ENCODE measurements around the gene MTCH2. TPM values are rescaled to one million over a fixed set of nuclear protein-coding genes. Genes with fewer than 3 reads are reported as not detected.

The MTCH2 gene
- total and polyA plus RNA-seq, 7 experiments from 2014 or later, result 19.8 to 88.6 (median 28.1) TPM

GRCh38 chr11:47595029-47595428 is 47.3 kb downstream of the MTCH2 start:
- ChIA-PET CTCF (no interaction called here), POLR2A (interaction anchor here (0.5 to 0.9 kb wide), 3 partner anchors 13 to 43 kb away, joined by 3 to 4 read pairs (median 3); no protein-coding TSS in a partner anchor)
- H3K4me3 Mint-ChIP-seq, result peak overlapping the region in 1 of 10 donors; percentile 3
- no peak for ATAC-seq
- intact Hi-C loops (cut with micrococcal nuclease), result loop anchor here in 1 of 2 donors (10.0 kb wide), 1 partner anchor 60 kb away; no protein-coding TSS in a partner anchor
- peaks cover 0 to 14% (median 9%) of the 10 kb centered on the region in 7 donors for H3K4me1 Mint-ChIP-seq
- H3K27ac Mint-ChIP-seq, result no peak overlapping the region
- peaks cover 36 to 39% (median 37%) of the 10 kb centered on the region in 5 donors for H3K27me3 Mint-ChIP-seq
- Histone ChIP-seq H3K9me3 (ENCODE audit: control insufficient read depth in 2 of 3, low read length in 3 of 3) (no peaks in the 10 kb centered on the region), H3K4me1 (ENCODE audit: control insufficient read depth in 2 of 2, insufficient read depth in 2 of 2, low read length in 2 of 2) (peaks cover 0 to 6% of the 10 kb centered on the region in 2 donors), H3K36me3 (ENCODE audit: control insufficient read depth in 2 of 3, insufficient read depth in 3 of 3, low read length in 3 of 3) (no peaks in the 10 kb centered on the region), H3K4me3 (ENCODE audit: low read length) (no peak overlapping the region), H3K27me3 (ENCODE audit: control insufficient read depth in 2 of 2, insufficient read depth in 2 of 2, low read length in 2 of 2) (peaks cover 6 to 25% of the 10 kb centered on the region in 2 donors), H3K27ac (ENCODE audit: low read depth, low read length) (no peak overlapping the region)
- H3K36me3 Mint-ChIP-seq, result peaks cover 0 to 5% (median 0%) of the 10 kb centered on the region in 5 donors
- DNase-seq, result no peak
- H3K9me3 Mint-ChIP-seq, result no peaks in the 10 kb centered on the region

GRCh38 chr11:47593934-47594855 is 48.2 kb downstream of the MTCH2 start, which contains the start of gene C1QTNF4:
Gene C1QTNF4 (minus strand): TSS chr11:47594411. CDS start chr11:47590810, 3,601 bp downstream.
- H3K4me3 Mint-ChIP-seq, result peak within 1 kb of the TSS in 6 of 10 donors; percentile 5 to 67 (median 37)
- H3K36me3 Mint-ChIP-seq, result peaks cover 0 to 2% (median 0%) of the 10 kb centered on the region in 5 donors
- H3K4me1 Mint-ChIP-seq, result peaks cover 0 to 14% (median 9%) of the 10 kb centered on the region in 7 donors
- peaks cover 36 to 38% (median 36%) of the 10 kb centered on the region in 5 donors for H3K27me3 Mint-ChIP-seq
- Histone ChIP-seq H3K4me3 (ENCODE audit: low read length) (no peak within 1 kb of the TSS), H3K27me3 (ENCODE audit: control insufficient read depth in 2 of 2, insufficient read depth in 2 of 2, low read length in 2 of 2) (peaks cover 6 to 25% of the 10 kb centered on the region in 2 donors), H3K27ac (ENCODE audit: low read depth, low read length) (no peak within 1 kb of the TSS), H3K4me1 (ENCODE audit: control insufficient read depth in 2 of 2, insufficient read depth in 2 of 2, low read length in 2 of 2) (peaks cover 0 to 6% of the 10 kb centered on the region in 2 donors), H3K9me3 (ENCODE audit: control insufficient read depth in 2 of 3, low read length in 3 of 3) (no peaks in the 10 kb centered on the region), H3K36me3 (ENCODE audit: control insufficient read depth in 2 of 3, insufficient read depth in 3 of 3, low read length in 3 of 3) (no peaks in the 10 kb centered on the region)
- DNase-seq (no peak), ATAC-seq (no peak)
- POLR2A ChIA-PET, result interaction anchor here (0.9 kb wide), 1 partner anchor 15 kb away, joined by 3 read pairs; the partner anchor contains the start of gene NDUFS3
- CTCF ChIA-PET, result no interaction called here
- no peak within 1 kb of the TSS for H3K27ac Mint-ChIP-seq
- intact Hi-C loops (cut with micrococcal nuclease), result loop anchor here in 1 of 2 donors (10.0 kb wide), 1 partner anchor 59 kb away; no protein-coding TSS in a partner anchor
- no peaks in the 10 kb centered on the region for H3K9me3 Mint-ChIP-seq

GRCh38 chr11:47593492-47593933 is 48.8 kb downstream of the MTCH2 start:
- H3K4me1 Mint-ChIP-seq, result peaks cover 0 to 14% (median 9%) of the 10 kb centered on the region in 7 donors

GRCh38 chr11:47592970-47593369 is 49.4 kb downstream of the MTCH2 start:
- Histone ChIP-seq H3K4me3 (ENCODE audit: low read length) (no peak overlapping the region), H3K36me3 (ENCODE audit: control insufficient read depth in 2 of 3, insufficient read depth in 3 of 3, low read length in 3 of 3) (no peaks in the 10 kb centered on the region), H3K27ac (ENCODE audit: low read depth, low read length) (no peak overlapping the region), H3K27me3 (ENCODE audit: control insufficient read depth in 2 of 2, insufficient read depth in 2 of 2, low read length in 2 of 2) (peaks cover 6 to 25% of the 10 kb centered on the region in 2 donors), H3K9me3 (ENCODE audit: control insufficient read depth in 2 of 3, low read length in 3 of 3) (no peaks in the 10 kb centered on the region), H3K4me1 (ENCODE audit: control insufficient read depth in 2 of 2, insufficient read depth in 2 of 2, low read length in 2 of 2) (peaks cover 0 to 6% of the 10 kb centered on the region in 2 donors)
- Mint-ChIP-seq H3K4me3 (peak overlapping the region in 2 of 10 donors; percentile 35 to 67), H3K27me3 (peaks cover 33 to 38% (median 36%) of the 10 kb centered on the region in 5 donors), H3K36me3 (no peaks in the 10 kb centered on the region), H3K27ac (no peak overlapping the region), H3K9me3 (no peaks in the 10 kb centered on the region), H3K4me1 (peaks cover 0 to 14% (median 9%) of the 10 kb centered on the region in 7 donors)
- DNase-seq, result no peak
- ChIA-PET CTCF (no interaction called here), POLR2A (interaction anchor here (0.9 kb wide), 1 partner anchor 14 kb away, joined by 3 read pairs; the partner anchor contains the start of gene NDUFS3)
- intact Hi-C loops (cut with micrococcal nuclease), result loop anchor here in 1 of 2 donors (10.0 kb wide), 1 partner anchor 58 kb away; no protein-coding TSS in a partner anchor
- ATAC-seq, result no peak

More at GRCh38 chr11:47593492-47593933, 48.8 kb downstream of the MTCH2 start:
- Mint-ChIP-seq H3K9me3 (no peaks in the 10 kb centered on the region), H3K27me3 (peaks cover 33 to 38% (median 36%) of the 10 kb centered on the region in 5 donors), H3K27ac (no peak overlapping the region), H3K36me3 (no peaks in the 10 kb centered on the region), H3K4me3 (peak overlapping the region in 5 of 10 donors; percentile 31 to 67 (median 39))
- POLR2A ChIA-PET, result interaction anchor here (0.9 kb wide), 1 partner anchor 14 kb away, joined by 3 read pairs; the partner anchor contains the start of gene NDUFS3
- CTCF ChIA-PET, result no interaction called here
- peaks cover 6 to 25% of the 10 kb centered on the region in 2 donors for H3K27me3 ChIP-seq (ENCODE audit: control insufficient read depth in 2 of 2, insufficient read depth in 2 of 2, low read length in 2 of 2)
- no peak overlapping the region for H3K27ac ChIP-seq (ENCODE audit: low read depth, low read length)
- no peak for ATAC-seq
- H3K36me3 ChIP-seq (ENCODE audit: control insufficient read depth in 2 of 3, insufficient read depth in 3 of 3, low read length in 3 of 3), result no peaks in the 10 kb centered on the region
- no peaks in the 10 kb centered on the region for H3K9me3 ChIP-seq (ENCODE audit: control insufficient read depth in 2 of 3, low read length in 3 of 3)
- no peak for DNase-seq
- no peak overlapping the region for H3K4me3 ChIP-seq (ENCODE audit: low read length)
- intact Hi-C loops (cut with micrococcal nuclease), result loop anchor here in 1 of 2 donors (10.0 kb wide), 1 partner anchor 59 kb away; no protein-coding TSS in a partner anchor
- H3K4me1 ChIP-seq (ENCODE audit: control insufficient read depth in 2 of 2, insufficient read depth in 2 of 2, low read length in 2 of 2), result peaks cover 0 to 6% of the 10 kb centered on the region in 2 donors

GRCh38 chr11:47592251-47592650 is 50.1 kb downstream of the MTCH2 start:
- no peak overlapping the region for H3K4me3 ChIP-seq (ENCODE audit: low read length)
- no peak overlapping the region for H3K4me3 Mint-ChIP-seq
- peak overlapping the region in 1 of 9 donors; percentile 25 for H3K27ac Mint-ChIP-seq
- CTCF ChIA-PET, result no interaction called here
- ATAC-seq (peak; percentile 19), DNase-seq (no peak)
- H3K27ac ChIP-seq (ENCODE audit: low read depth, low read length), result no peak overlapping the region
- peaks cover 33 to 38% (median 36%) of the 10 kb centered on the region in 5 donors for H3K27me3 Mint-ChIP-seq
- H3K9me3 Mint-ChIP-seq, result no peaks in the 10 kb centered on the region
- no peaks in the 10 kb centered on the region for H3K9me3 ChIP-seq (ENCODE audit: control insufficient read depth in 2 of 3, low read length in 3 of 3)
- POLR2A ChIA-PET, result no interaction called here
- H3K4me1 Mint-ChIP-seq, result peaks cover 0 to 14% (median 9%) of the 10 kb centered on the region in 7 donors
- H3K4me1 ChIP-seq (ENCODE audit: control insufficient read depth in 2 of 2, insufficient read depth in 2 of 2, low read length in 2 of 2), result peaks cover 0 to 6% of the 10 kb centered on the region in 2 donors
- intact Hi-C loops (cut with micrococcal nuclease), result loop anchor here in 1 of 2 donors (10.0 kb wide), 1 partner anchor 57 kb away; no protein-coding TSS in a partner anchor
- no peaks in the 10 kb centered on the region for H3K36me3 Mint-ChIP-seq
- H3K27me3 ChIP-seq (ENCODE audit: control insufficient read depth in 2 of 2, insufficient read depth in 2 of 2, low read length in 2 of 2), result peaks cover 6 to 25% of the 10 kb centered on the region in 2 donors
- H3K36me3 ChIP-seq (ENCODE audit: control insufficient read depth in 2 of 3, insufficient read depth in 3 of 3, low read length in 3 of 3), result no peaks in the 10 kb centered on the region

GRCh38 chr11:47591764-47592163 is 50.6 kb downstream of the MTCH2 start:
- Mint-ChIP-seq H3K27ac (peak overlapping the region in 1 of 9 donors; percentile 25), H3K4me3 (peak overlapping the region in 1 of 10 donors; percentile 5), H3K9me3 (no peaks in the 10 kb centered on the region), H3K36me3 (no peaks in the 10 kb centered on the region), H3K27me3 (peaks cover 33 to 38% (median 36%) of the 10 kb centered on the region in 5 donors), H3K4me1 (peaks cover 0 to 14% (median 9%) of the 10 kb centered on the region in 7 donors)
- no peak for DNase-seq
- POLR2A ChIA-PET, result interaction anchor here (1.0 kb wide), 1 partner anchor 14 kb away, joined by 4 read pairs; no protein-coding TSS in a partner anchor
- Histone ChIP-seq H3K27me3 (ENCODE audit: control insufficient read depth in 2 of 2, insufficient read depth in 2 of 2, low read length in 2 of 2) (peaks cover 6 to 25% of the 10 kb centered on the region in 2 donors), H3K36me3 (ENCODE audit: control insufficient read depth in 2 of 3, insufficient read depth in 3 of 3, low read length in 3 of 3) (no peaks in the 10 kb centered on the region), H3K9me3 (ENCODE audit: control insufficient read depth in 2 of 3, low read length in 3 of 3) (no peaks in the 10 kb centered on the region), H3K4me1 (ENCODE audit: control insufficient read depth in 2 of 2, insufficient read depth in 2 of 2, low read length in 2 of 2) (peaks cover 0 to 6% of the 10 kb centered on the region in 2 donors), H3K27ac (ENCODE audit: low read depth, low read length) (no peak overlapping the region), H3K4me3 (ENCODE audit: low read length) (no peak overlapping the region)
- intact Hi-C loops (cut with micrococcal nuclease), result loop anchor here in 1 of 2 donors (10.0 kb wide), 1 partner anchor 57 kb away; no protein-coding TSS in a partner anchor
- CTCF ChIA-PET, result no interaction called here
- ATAC-seq, result no peak
